ENCODE results near the gene RANBP3.
"Not testable (repeated sequence)": the region's sequence is repeated elsewhere in the genome, so short reads cannot be mapped to it uniquely, and the experiment has no call there.

The RANBP3 gene

GRCh38 chr19:6006896-6007295, 29.0 kb upstream of the RANBP3 start:
- DNase-seq = no peak

- not testable (repeated sequence) for DNase-seq
These were observed 28.1 kb upstream of the RANBP3 start for GRCh38 chr19:6006070-6006446.

GRCh38 chr19:6005321-6006069, 27.6 kb upstream of the RANBP3 start:
- DNase-seq = no peak

- no peak for DNase-seq
These were observed 26.0 kb upstream of the RANBP3 start for GRCh38 chr19:6003976-6004375.

- DNase-seq = no peak
These were observed 24.7 kb upstream of the RANBP3 start for GRCh38 chr19:6002591-6002990.

- DNase-seq = no peak
These were observed 22.4 kb upstream of the RANBP3 start for GRCh38 chr19:6000228-6000847.

GRCh38 chr19:5999693-6000092, 21.8 kb upstream of the RANBP3 start:
- no peak for DNase-seq

GRCh38 chr19:5997371-5997770, 19.4 kb upstream of the RANBP3 start:
- no peak for DNase-seq

GRCh38 chr19:5996623-5997320, 18.8 kb upstream of the RANBP3 start:
- DNase-seq = no peak

- DNase-seq = no peak
These were observed 18.2 kb upstream of the RANBP3 start for GRCh38 chr19:5996102-5996501.

- DNase-seq = no peak
These were observed 17.7 kb upstream of the RANBP3 start for GRCh38 chr19:5995606-5996005.

GRCh38 chr19:5994405-5995165, 16.6 kb upstream of the RANBP3 start:
- no peak for DNase-seq

- no peak for DNase-seq
These were observed 15.9 kb upstream of the RANBP3 start for GRCh38 chr19:5993648-5994358.

- no peak for DNase-seq
These were observed 15.3 kb upstream of the RANBP3 start for GRCh38 chr19:5993201-5993600.

- DNase-seq = no peak
These were observed 14.8 kb upstream of the RANBP3 start for GRCh38 chr19:5992756-5993155.

- no peak for DNase-seq
These were observed 13.4 kb upstream of the RANBP3 start for GRCh38 chr19:5991244-5991838.

GRCh38 chr19:5990289-5990797, 12.4 kb upstream of the RANBP3 start:
- DNase-seq = no peak

GRCh38 chr19:5989388-5990074, 11.6 kb upstream of the RANBP3 start:
- DNase-seq = no peak

- DNase-seq = no peak
These were observed 10.8 kb upstream of the RANBP3 start for GRCh38 chr19:5988517-5989387.

GRCh38 chr19:5987077-5987818, 9.3 kb upstream of the RANBP3 start:
- peak; percentile 86 for DNase-seq
